ENCODE measurements around the gene FBLN2. TPM values are rescaled to one million over a fixed set of nuclear protein-coding genes. Genes with fewer than 3 reads are reported as not detected.

Gene FBLN2
- polyA plus RNA-seq, 1 of the 3 experiments (the other 2 are of a cell fraction), result 5.2 TPM

- H3K27ac ChIP-seq (ENCODE audit: low read depth in 2 of 2, low read length in 1 of 2), result no peak overlapping the region
- no peak overlapping the region for H3K4me2 ChIP-seq
- no peak overlapping the region for H3K4me3 ChIP-seq (ENCODE audit: low read depth in 2 of 2, low read length in 1 of 2)
- H3K4me1 ChIP-seq (ENCODE audit: control insufficient read depth in 1 of 2, insufficient read depth in 2 of 2, low read depth in 1 of 2, low read length in 1 of 2), result peaks cover 0 to 20% of the 10 kb centered on the region in 2 experiments; a peak in 1 of 4 replicates
- no peaks in the 10 kb centered on the region for H3K9me2 ChIP-seq
- H3K36me3 ChIP-seq (replicated peaks in 1 of 2; ENCODE audit: control insufficient read depth in 1 of 2, insufficient read depth in 2 of 2, low read length in 1 of 2), result no peaks in the 10 kb centered on the region
- H3K9me3 ChIP-seq, result no peaks in the 10 kb centered on the region
- no peaks in the 10 kb centered on the region for H4K20me1 ChIP-seq (ENCODE audit: insufficient read depth)
- 67% methylated on average over 5 of the region's 5 CpGs for WGBS (ENCODE audit: low lambda C conversion rate)
- POLR2A ChIA-PET, result no interaction called here
- TF ChIP-seq MEF2A (IDR thresholded peaks at IDR 0.05; ENCODE audit: borderline replicate concordance, low read depth), result no peak
- no peak for TF ChIP-seq USF2 (IDR thresholded peaks at IDR 0.05; ENCODE audit: borderline replicate concordance, low read depth, low read length)
- TF ChIP-seq NRF1 (IDR thresholded peaks at IDR 0.05; ENCODE audit: low read depth, low read length), result no peak
- TF ChIP-seq REST (IDR thresholded peaks at IDR 0.05; ENCODE audit: low read depth, low read length), result no peak
- no peak for TF ChIP-seq ELF1 (IDR thresholded peaks at IDR 0.05)
- no peak for TF ChIP-seq RFX5 (IDR thresholded peaks at IDR 0.05; ENCODE audit: low read length)
- TF ChIP-seq TCF12 (IDR thresholded peaks at IDR 0.05), result no peak
- no peak for TF ChIP-seq SIN3A (IDR thresholded peaks at IDR 0.05; ENCODE audit: borderline replicate concordance, low read depth, low read length)
- no peak for TF ChIP-seq FOXM1 (IDR thresholded peaks at IDR 0.05; ENCODE audit: low read depth)
- no peak for TF ChIP-seq CTCF (IDR thresholded peaks at IDR 0.05)
- TF ChIP-seq GATA2 (CRISPR knock-in tag; IDR thresholded peaks at IDR 0.05), result no peak
- no peak for TF ChIP-seq PBX3 (IDR thresholded peaks at IDR 0.05)
- no peak for TF ChIP-seq USF1 (IDR thresholded peaks at IDR 0.05; ENCODE audit: borderline replicate concordance, low read depth)
- no peak for TF ChIP-seq TAF1 (IDR thresholded peaks at IDR 0.05; ENCODE audit: borderline replicate concordance, low read depth, low read length)
- H3K79me2 ChIP-seq (ENCODE audit: insufficient read depth), result no peaks in the 10 kb centered on the region
- H3K9ac ChIP-seq, result no peak overlapping the region
- no peak overlapping the region for H2AFZ ChIP-seq (ENCODE audit: low read depth)
- CTCF ChIA-PET, result interaction anchor here (0.7 to 1.8 kb wide), 3 partner anchors 13 to 19 kb away, joined by 3 to 4 read pairs (median 3); no protein-coding TSS in a partner anchor
- H3K27me3 ChIP-seq (ENCODE audit: insufficient read depth), result no peaks in the 10 kb centered on the region
- no peak for DNase-seq
- no peaks in the 10 kb centered on the region for H3F3A ChIP-seq (replicated peaks; ENCODE audit: insufficient read depth)
These were observed 16.3 kb upstream of the FBLN2 start for GRCh38 chr3:13532631-13533030.

Data from SK-N-SH (cell line).